NCI-H146 treated with DMSO at 0.1 percent for 48 hours (cell line): Measurements from ENCODE around the gene KCNIP1.

Experiments used
- DNase-seq: peaks from one replicate; lab custom pipeline; 2025; ENCODE audit not compliant: unreplicated experiment; lab: John Stamatoyannopoulos, UW

KCNIP1 gene

GRCh38 chr5:170626507-170627150 is 122.8 kb downstream of the KCNIP1 start:
- DNase-seq = no peak

DNA sequence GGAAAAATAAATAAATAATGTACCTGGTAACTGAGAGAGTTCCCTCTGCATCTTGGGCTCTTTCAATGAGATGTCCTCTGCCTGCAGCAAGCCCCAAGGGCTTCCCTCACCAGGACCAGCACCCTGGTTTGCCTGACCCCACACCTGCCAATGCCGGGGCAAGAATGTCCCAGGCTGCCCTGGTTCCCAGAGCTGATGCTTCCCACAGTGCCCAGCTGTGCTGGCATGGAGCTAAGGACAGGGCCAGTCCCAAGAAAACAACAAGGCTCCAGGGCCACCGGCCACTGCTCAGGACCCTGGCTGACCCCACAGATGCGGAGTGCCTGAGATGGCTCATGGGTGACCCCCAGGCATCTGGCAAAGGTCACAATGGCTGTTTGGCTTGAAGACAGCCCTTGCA is 123.5 kb downstream of the KCNIP1 start:
- DNase-seq = no peak

- no peak for DNase-seq
Measured at GRCh38 chr5:170628028-170628427, 124.2 kb downstream of the KCNIP1 start.

- no peak for DNase-seq
Measured at GRCh38 chr5:170628691-170629565, 125.1 kb downstream of the KCNIP1 start.

DNA sequence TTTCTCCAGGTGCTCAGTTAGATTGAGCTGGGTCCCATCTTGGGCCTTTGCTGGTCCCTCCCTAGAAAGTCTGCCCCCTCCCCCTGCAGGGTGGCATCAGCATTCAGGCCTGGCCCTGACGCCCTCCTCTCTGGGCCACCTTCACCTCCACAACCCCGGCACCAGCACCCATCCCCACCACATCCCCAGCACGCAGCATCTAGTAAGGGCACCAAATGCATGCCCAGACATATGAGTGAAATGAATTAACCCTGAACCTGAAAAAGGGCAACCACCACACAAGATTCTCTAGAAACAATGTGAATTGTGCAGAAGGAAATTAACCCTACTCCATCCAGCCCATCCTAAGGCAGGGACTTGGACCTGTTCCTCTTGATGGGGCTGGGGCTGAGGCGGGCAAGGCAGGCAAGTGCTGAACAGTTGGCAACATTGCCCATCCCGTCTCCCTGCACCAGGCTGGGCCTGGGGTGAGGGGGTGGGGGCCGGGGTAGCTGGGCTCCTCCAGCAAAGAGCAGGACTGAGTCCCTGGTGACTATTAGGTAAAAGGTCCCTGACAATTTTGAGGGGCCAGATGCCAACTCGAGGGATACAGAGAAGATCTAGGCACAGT is 125.9 kb downstream of the KCNIP1 start:
- no peak for DNase-seq

DNA sequence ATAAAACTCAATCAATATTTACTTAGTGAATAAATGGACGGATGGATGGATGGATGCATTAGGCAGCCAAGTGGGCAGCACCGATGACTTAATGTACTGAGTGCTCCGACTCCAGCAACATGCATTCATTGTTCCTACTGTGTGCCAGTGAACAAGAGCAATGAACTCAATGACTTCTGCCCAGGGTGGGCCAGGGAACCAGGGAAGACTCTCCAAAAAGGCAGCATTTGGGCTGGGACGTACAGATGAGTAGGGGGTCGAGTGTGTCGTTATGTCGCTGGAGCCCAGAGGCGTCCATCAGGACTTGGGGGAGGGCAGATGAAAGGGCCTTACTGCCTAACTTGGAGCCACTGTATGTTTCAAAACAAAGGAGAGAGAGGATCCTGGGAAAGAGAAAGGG is 126.4 kb downstream of the KCNIP1 start:
- no peak for DNase-seq

DNA sequence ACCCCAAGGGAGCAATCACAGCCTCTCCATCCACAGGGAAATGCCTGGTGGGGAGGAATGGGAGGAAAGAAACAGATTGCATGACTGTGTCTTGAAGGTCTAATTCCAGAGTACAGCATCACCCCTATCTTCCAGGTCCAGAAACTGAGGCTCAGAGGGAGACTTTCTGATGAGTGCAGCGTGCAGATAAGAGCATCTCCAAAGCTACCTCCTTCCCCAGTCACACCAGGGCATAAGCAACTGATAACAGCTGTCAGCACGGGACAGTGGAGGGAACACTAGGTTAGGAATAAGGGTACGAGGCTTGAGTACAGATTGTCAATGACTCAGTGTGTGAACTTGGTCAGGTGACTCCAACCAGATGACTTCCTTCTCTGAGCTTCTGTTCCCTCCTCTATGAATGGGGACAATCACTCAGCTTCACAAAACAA is 126.9 kb downstream of the KCNIP1 start:
- no peak for DNase-seq

- no peak for DNase-seq
Measured at GRCh38 chr5:170631466-170632195, 127.8 kb downstream of the KCNIP1 start.

DNA sequence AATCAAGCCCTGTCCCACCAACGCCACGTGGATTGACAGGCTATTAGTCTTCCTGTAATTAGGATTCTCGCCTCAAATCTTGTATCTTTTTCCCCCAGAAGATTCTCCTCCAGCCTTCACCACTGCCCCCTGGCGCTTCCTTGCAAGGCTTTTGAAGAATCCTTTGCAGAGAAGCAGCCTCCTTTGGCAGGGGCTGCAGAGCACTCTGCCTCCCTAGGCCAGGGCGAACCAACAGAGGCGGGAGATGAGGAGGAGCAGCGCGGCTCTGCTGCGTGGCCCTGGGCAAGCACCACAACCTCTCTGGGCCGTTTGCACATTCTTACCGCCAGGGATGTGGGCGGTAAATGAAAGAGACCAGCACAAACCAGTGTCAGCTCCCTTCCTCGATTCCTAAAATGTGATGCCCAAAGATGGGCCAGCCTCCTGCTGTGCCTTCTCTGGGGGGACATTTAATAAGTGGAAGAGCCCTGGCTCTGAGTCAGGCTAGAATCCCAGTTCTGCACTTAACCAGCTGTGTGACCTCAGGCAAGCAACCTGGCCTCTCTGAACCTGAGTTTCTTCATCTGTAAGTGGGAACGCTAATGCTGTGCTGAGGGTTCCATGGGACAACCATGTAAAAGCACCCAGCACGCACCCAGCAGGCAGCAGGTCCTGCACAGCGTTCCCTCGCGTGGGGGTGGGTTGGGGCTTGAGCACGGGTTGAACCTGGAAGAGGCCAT is 128.6 kb downstream of the KCNIP1 start:
- no peak for DNase-seq

DNA sequence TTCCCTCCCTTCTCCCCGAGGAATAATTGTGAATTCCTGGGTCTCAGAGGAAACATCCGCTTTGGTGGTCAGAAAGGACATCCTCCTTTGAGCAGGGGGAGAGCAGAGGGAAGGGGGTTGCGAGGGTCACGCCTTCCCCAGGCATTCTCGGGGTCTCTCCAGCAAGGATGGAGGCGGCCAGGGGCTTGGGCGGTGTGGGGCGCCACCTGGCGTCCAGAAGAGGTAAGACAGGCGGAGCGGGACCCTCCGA is 129.1 kb downstream of the KCNIP1 start:
- DNase-seq = no peak

DNA sequence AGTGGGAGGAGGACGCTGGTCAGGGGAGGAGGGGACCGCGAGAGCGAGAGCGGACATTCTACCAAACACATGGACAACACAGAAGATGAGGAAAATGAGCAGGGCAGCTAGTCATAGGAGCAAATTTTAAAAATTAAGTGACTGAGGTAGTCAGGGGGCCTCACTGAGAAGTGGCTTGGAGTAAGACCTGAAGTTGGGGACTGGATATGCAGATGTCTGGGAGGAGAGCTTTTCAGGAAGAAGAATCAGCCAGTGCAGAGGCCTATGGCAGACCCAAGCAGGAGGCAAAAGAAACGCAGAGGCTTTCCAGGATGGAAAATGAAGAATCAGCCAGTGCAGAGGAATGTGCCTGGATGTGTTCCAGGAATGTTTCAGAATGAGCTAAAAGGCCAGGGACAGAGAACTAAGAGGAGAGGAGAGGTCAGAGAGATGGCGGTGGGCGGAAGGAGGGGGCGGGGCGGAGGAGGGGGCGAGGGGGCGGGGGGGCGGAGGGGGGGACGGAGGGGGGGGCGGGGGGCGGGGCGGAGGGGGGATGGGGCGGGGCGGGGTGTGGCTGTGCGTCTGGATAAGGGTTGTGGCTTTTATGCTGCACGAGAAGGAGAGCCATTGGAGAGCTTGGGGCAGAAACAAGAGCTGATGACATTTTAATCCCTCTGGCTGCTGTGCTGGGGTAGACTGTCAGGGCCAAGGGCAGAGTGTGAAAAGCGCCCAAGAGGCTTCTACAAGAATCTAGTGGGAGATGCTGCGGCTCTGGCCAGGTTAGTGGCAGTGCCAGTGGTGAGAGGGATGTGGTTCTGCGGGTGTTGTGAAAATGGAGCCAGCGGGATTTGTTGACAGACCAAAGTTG is 129.6 kb downstream of the KCNIP1 start:
- DNase-seq = no peak

DNA sequence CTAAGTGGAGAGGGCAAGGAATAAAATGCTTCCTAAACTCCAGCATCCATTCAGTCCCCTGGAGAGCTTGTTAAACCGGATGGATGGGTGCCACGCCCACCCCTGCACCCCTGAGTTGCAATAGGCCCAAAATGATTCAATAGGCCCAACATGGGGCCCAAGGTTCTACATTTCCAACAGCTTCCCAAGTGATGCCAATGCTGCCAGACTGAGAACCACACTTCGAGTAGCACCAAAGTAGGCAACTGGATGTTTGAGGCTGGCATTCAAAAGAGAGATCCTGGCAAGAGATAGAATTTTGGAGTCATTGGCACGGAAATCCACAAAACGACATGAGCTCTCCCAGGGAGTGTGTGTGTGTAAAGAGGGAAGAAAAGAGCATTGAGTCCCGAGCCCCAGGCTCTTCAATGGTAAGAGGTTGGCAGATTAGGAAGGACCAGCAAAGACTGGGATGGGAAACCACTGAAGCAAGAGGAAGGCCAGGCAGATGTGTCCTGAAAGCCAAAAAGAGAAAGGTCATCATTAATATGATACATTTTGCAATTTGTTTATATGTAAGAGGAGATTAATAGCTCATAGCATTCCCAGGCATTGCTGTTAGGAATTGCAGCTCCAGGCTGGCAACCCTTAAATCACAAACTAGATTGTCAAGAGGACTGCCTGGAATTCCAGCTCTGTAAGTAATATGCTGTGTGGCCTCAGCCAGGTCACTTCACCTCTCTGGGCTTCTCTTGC is 130.6 kb downstream of the KCNIP1 start:
- no peak for DNase-seq

DNA sequence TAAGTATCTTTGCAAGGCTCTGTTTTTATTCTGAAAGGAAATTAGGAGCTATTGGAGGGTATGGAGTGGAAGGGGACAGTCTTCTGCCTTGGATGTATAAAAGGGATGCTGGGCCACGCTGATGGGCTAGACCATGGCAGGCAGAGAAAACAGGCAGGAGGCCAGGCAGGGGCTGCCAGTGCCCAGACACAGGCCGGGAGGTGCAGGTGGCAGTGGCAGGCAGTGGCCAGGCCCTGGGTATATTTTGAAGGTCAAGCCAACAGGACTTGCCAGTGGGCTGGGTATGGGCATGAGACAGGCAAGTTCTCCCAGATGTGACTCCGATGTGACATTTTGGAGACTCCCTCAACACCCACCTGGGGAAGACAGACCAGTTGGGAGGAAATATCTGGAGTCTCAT is 131.9 kb downstream of the KCNIP1 start:
- no peak for DNase-seq

GRCh38 chr5:170636206-170636605 is 132.4 kb downstream of the KCNIP1 start:
- DNase-seq = no peak

DNA sequence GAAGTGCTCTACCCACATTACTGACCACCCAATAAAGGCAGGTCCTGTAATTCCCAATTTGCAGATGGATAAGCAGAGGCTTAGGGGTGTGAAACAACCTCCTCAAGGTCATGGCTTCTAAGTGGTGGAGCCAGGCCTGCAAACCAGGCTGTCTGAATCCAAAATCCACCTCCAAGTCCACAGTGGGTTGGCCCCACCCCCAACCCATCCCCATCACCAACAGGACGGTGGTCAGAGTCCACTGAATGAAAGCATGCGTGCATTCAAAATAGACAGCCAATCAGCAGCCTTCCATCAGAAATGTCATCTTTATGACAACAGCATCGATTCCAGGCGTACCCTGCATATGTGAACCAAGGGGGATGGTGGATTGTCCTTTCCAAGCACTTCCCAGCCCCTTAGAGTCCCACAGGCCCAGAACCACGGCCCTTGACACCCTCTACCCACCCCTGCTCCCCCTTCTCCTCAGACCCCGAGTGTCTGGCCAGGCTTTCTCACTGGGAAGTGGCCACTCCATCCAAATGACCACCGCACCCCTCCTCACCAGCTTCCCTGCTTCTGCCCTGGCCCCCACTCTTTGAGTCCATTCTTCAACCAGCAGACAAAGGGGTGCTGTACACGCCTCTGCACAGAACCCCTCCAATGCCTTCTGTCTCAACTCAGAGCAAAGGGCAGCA is 133.1 kb downstream of the KCNIP1 start:
- no peak for DNase-seq

DNA sequence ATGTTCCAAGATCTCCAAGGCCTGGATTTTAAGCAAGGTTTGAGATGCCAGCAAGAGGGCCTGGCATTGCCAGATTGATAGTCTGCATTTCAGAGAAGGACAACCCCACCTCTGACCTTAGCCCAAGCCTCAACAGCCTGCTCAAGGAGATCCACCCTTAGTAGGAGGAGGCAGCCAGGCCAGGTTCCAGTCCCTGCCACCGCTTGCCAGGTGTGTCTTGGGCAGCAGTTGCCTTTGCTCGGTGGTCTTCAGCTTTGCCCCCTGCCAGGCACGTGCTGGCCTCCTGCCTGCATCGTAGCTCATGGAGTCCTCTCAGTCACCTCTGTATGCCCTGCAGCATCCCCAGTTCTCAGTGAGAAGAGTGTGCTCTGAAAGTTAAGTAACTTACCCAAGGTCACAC is 134.2 kb downstream of the KCNIP1 start:
- DNase-seq = no peak

- DNase-seq = no peak
Measured at GRCh38 chr5:170638454-170639220, 134.8 kb downstream of the KCNIP1 start.

DNA sequence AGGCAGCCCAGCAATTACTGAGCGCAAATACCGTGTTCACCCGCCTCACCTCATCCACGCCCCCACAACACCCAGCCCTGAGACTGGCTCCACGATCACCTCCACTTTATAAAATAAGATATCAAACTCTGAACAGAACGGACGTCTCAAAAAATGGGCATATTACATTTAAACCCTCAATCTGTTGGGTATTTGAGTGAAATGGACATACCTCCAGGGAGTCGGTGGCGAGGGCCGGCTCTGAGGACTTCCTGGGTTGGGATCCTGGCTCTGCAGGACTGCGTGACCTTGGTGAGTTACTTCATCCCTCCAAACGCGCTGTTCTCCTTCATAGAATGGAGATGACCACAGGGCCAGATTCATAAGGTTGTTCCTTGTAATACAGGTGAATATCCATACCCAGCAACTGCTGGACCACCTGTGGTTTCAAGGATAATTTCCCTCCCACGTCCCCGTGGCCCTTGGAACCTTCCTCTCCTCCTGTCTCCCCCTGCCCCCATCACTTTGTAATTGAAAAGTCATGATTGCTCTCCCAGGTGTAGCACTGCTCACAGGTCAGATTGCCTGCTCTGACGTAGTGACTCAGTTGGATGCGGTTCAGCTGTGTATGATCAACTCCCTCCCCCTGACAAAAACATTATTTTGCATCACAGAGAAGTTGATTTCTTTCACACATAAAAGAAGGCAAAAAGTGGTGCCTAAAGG is 135.6 kb downstream of the KCNIP1 start:
- no peak for DNase-seq
